Sigmoid colon (tissue), 4 donors: ENCODE data around the gene BTBD6.

Experiments
- EP300 ChIP-seq, 4 donors: sonication (generic); formaldehyde crosslinking; IDR thresholded peaks; one replicate each; pipeline ENCODE4 v1.6.1; 2017; ENCODE audit warnings: antibody characterized with exemption in 4 of 4
- POLR2A ChIP-seq, 2 donors: fragments of 450-650 bp; IDR thresholded peaks; one replicate each; pipeline ENCODE4 v1.6.1; 2016; ENCODE audit warnings: antibody characterized with exemption in 2 of 2, mild to moderate bottlenecking in 2 of 2, moderate library complexity in 2 of 2
- POLR2AphosphoS5 ChIP-seq, 4 donors: sonication (generic); formaldehyde crosslinking; IDR thresholded peaks; one replicate each; pipeline ENCODE4 v1.6.1; 2017; ENCODE audit warnings: antibody characterized with exemption in 4 of 4
- TF ChIP-seq, protein P1 (sequence below), 4 experiments: fragments of 450-650 bp in 3 of 4; fragments of 200-600 bp in 1 of 4; IDR thresholded peaks; one replicate each; pipeline ENCODE4 v1.5.1; 2016 to 2019; ENCODE audit warnings: antibody characterized with exemption in 4 of 4, mild to moderate bottlenecking in 3 of 4, moderate library complexity in 2 of 4

DNA sequence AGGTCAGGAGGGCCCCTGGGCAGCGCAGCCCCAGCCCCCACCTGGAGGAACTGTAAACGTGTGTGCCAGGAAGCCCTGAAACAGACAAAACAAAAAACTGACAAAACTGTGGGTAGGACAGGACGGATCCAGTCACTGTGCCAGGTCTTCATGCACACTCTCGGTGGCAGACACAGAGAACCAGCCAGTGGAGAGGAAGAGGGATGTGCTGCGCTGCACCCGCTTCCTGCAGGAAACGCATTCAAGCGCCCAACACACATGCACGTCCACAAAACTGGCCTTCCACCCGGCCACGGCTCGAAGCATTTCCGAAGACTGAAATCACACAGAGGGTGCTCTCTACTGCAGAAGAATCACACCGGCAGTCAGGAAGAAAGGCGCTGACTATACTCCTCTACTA lies 35.6 kb downstream of the BTBD6 start:
- TF ChIP-seq, protein P1, sequence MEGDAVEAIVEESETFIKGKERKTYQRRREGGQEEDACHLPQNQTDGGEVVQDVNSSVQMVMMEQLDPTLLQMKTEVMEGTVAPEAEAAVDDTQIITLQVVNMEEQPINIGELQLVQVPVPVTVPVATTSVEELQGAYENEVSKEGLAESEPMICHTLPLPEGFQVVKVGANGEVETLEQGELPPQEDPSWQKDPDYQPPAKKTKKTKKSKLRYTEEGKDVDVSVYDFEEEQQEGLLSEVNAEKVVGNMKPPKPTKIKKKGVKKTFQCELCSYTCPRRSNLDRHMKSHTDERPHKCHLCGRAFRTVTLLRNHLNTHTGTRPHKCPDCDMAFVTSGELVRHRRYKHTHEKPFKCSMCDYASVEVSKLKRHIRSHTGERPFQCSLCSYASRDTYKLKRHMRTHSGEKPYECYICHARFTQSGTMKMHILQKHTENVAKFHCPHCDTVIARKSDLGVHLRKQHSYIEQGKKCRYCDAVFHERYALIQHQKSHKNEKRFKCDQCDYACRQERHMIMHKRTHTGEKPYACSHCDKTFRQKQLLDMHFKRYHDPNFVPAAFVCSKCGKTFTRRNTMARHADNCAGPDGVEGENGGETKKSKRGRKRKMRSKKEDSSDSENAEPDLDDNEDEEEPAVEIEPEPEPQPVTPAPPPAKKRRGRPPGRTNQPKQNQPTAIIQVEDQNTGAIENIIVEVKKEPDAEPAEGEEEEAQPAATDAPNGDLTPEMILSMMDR (IDR thresholded peaks at IDR 0.05), result no peak
- TF ChIP-seq POLR2A (IDR thresholded peaks at IDR 0.05) (no peak), EP300 (IDR thresholded peaks at IDR 0.05) (no peak), POLR2AphosphoS5 (IDR thresholded peaks at IDR 0.05) (no peak)
